ENCODE data around the gene GSG1. TPM values are rescaled to one million over a fixed set of nuclear protein-coding genes. Genes with fewer than 3 reads are reported as not detected.

GSG1 gene
- total and polyA plus RNA-seq, 7 donors, result not detected

- peaks cover 0 to 23% (median 17%) of the 10 kb centered on the region in 4 donors for H3K4me1 ChIP-seq
- peak within 1 kb of the TSS; percentile 68 to 78 (median 75) for H3K27ac ChIP-seq
- DNase-seq, result peak; percentile 88
- 2 to 3% methylated on average over 74 of the region's 74 CpGs for WGBS, 2 donors
- intact Hi-C loops (cut with DNase I), result loop anchor here (2.0 to 5.0 kb wide), 2 partner anchors 43 to 53 kb away; partner anchors contain the start of gene HEBP1
- H3K27me3 ChIP-seq, result no peaks in the 10 kb centered on the region
- no peaks in the 10 kb centered on the region for H3K9me3 ChIP-seq
- no peaks in the 10 kb centered on the region for H3K36me3 ChIP-seq
- peak within 1 kb of the TSS; percentile 84 to 99 (median 96) for H3K4me3 ChIP-seq
- TF ChIP-seq, protein P1, sequence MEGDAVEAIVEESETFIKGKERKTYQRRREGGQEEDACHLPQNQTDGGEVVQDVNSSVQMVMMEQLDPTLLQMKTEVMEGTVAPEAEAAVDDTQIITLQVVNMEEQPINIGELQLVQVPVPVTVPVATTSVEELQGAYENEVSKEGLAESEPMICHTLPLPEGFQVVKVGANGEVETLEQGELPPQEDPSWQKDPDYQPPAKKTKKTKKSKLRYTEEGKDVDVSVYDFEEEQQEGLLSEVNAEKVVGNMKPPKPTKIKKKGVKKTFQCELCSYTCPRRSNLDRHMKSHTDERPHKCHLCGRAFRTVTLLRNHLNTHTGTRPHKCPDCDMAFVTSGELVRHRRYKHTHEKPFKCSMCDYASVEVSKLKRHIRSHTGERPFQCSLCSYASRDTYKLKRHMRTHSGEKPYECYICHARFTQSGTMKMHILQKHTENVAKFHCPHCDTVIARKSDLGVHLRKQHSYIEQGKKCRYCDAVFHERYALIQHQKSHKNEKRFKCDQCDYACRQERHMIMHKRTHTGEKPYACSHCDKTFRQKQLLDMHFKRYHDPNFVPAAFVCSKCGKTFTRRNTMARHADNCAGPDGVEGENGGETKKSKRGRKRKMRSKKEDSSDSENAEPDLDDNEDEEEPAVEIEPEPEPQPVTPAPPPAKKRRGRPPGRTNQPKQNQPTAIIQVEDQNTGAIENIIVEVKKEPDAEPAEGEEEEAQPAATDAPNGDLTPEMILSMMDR (IDR thresholded peaks at IDR 0.05), result no peak
- TF ChIP-seq POLR2A (IDR thresholded peaks at IDR 0.05), result peak in 1 of 2 donors; percentile 11
- TF ChIP-seq EP300 (IDR thresholded peaks at IDR 0.05), result no peak
- TF ChIP-seq POLR2AphosphoS5 (IDR thresholded peaks at IDR 0.05), result peak; percentile 11 to 65 (median 49)
These were observed 59.2 kb downstream of the GSG1 start, which contains the start of gene FAM234B for GRCh38 chr12:13044002-13044905. TSS of gene FAM234B (plus strand) at chr12:13044381. CDS start at chr12:13044404, 23 bp downstream.

- intact Hi-C loops (cut with DNase I), result loop anchor here (5.0 kb wide), 1 partner anchor 55 kb away; no protein-coding TSS in a partner anchor
- Histone ChIP-seq H3K27ac (no peak overlapping the region), H3K36me3 (no peaks in the 10 kb centered on the region), H3K4me1 (peaks cover 0 to 26% (median 19%) of the 10 kb centered on the region in 4 donors), H3K9me3 (no peaks in the 10 kb centered on the region), H3K4me3 (no peak overlapping the region), H3K27me3 (no peaks in the 10 kb centered on the region)
- WGBS, 2 donors, result 78 to 88% methylated on average over 4 of the region's 4 CpGs
- TF ChIP-seq, protein P1 (IDR thresholded peaks at IDR 0.05), result no peak
- TF ChIP-seq POLR2A (IDR thresholded peaks at IDR 0.05) (no peak), POLR2AphosphoS5 (IDR thresholded peaks at IDR 0.05) (no peak), EP300 (IDR thresholded peaks at IDR 0.05) (no peak)
- no peak for DNase-seq
These were observed 60.7 kb downstream of the GSG1 start for GRCh38 chr12:13042666-13043230.

DNA sequence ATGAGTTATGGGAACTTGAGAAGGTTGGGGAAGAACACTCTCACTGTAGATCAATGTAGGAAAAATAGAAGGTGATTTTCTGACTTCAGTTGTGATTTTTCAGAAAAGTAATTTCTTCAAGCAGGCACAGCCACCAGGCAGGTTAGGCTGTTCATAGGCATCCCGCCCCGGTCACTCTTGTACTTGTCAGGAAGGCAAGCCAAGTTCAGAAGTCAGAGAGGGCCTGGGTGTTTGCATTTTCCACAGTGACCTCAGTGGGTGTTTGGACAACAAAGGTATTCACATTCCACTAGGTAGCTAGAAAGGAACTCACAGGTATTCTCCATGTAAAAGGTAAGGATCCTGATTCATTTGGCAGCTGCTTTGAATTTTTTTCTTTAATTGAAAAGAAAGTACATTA lies 62.2 kb downstream of the GSG1 start:
- WGBS, 2 donors, result 94 to 98% methylated on average over 2 of the region's 2 CpGs
- H3K27me3 ChIP-seq, result no peaks in the 10 kb centered on the region
- intact Hi-C loops (cut with DNase I), result loop anchor here (5.0 kb wide), 1 partner anchor 56 kb away; no protein-coding TSS in a partner anchor
- H3K4me3 ChIP-seq, result no peak overlapping the region
- no peak overlapping the region for H3K27ac ChIP-seq
- H3K36me3 ChIP-seq, result no peaks in the 10 kb centered on the region
- TF ChIP-seq, protein P1 (IDR thresholded peaks at IDR 0.05), result no peak
- no peak for TF ChIP-seq EP300 (IDR thresholded peaks at IDR 0.05)
- TF ChIP-seq POLR2AphosphoS5 (IDR thresholded peaks at IDR 0.05), result no peak
- no peak for TF ChIP-seq POLR2A (IDR thresholded peaks at IDR 0.05)
- no peaks in the 10 kb centered on the region for H3K9me3 ChIP-seq
- DNase-seq, result no peak
- H3K4me1 ChIP-seq, result peaks cover 0 to 26% (median 19%) of the 10 kb centered on the region in 4 donors

GRCh38 chr12:13039328-13039956 lies 64.0 kb downstream of the GSG1 start:
- TF ChIP-seq EP300 (IDR thresholded peaks at IDR 0.05) (no peak), POLR2AphosphoS5 (IDR thresholded peaks at IDR 0.05) (peak; percentile 18 to 64 (median 48))
- H3K36me3 ChIP-seq, result no peaks in the 10 kb centered on the region
- intact Hi-C loops (cut with DNase I), result no loop called here
- H3K9me3 ChIP-seq, result no peaks in the 10 kb centered on the region
- DNase-seq, result no peak
- H3K4me3 ChIP-seq, result no peak overlapping the region
- no peak overlapping the region for H3K27ac ChIP-seq
- 10 to 44% methylated on average over 5 of the region's 5 CpGs for WGBS, 2 donors
- H3K27me3 ChIP-seq, result no peaks in the 10 kb centered on the region
- peaks cover 0 to 19% (median 11%) of the 10 kb centered on the region in 4 donors for H3K4me1 ChIP-seq

All from sigmoid colon (tissue), 7 donors.